Activated naive CD8-positive, alpha-beta T cell treated with anti-CD3 and anti-CD28 coated beads, Interleukin-2, amount 10 ng/mL, durations not matched to agents 7 days and 5 days (primary cell): ENCODE results near the gene GHRL. TPM values are rescaled to one million over a fixed set of nuclear protein-coding genes. Genes with fewer than 3 reads are reported as not detected.

Experiments used
- ATAC-seq: fragments of 150-1000 bp; cut with Tn5 transposase; one replicate; pipeline ENCODE4 v1.10.0; 2021; ENCODE audit warnings: low read depth, moderate library complexity
- POLR2A ChIA-PET: fragments of 350-600 bp; sonication (Branson Sonifier 250); formaldehyde crosslinking; loops from one replicate; lab custom pipeline; 2021; ENCODE audit warnings: antibody characterized with exemption; lab: Charles Lee
- DNase-seq: peaks from one replicate; pipeline ENCODE4 v3.0.0; 2021
- H3K27ac Mint-ChIP-seq: one replicate; pipeline ENCODE4 v1.8.0; 2022; ENCODE audit warnings: mild to moderate bottlenecking, mixed read lengths
- H3K27me3 Mint-ChIP-seq: one replicate; pipeline ENCODE4 v1.8.0; 2022; ENCODE audit warnings: mild to moderate bottlenecking, moderate library complexity, mixed read lengths
- H3K36me3 Mint-ChIP-seq: one replicate; pipeline ENCODE4 v1.8.0; 2021; ENCODE audit warnings: mild to moderate bottlenecking, mixed read lengths
- H3K4me1 Mint-ChIP-seq: one replicate; pipeline ENCODE4 v1.8.0; 2021; ENCODE audit warnings: mixed read lengths
- H3K4me3 Mint-ChIP-seq: one replicate; pipeline ENCODE4 v1.8.0; 2022; ENCODE audit warnings: mild to moderate bottlenecking, moderate library complexity, mixed read lengths
- H3K9me3 Mint-ChIP-seq: one replicate; pipeline ENCODE4 v1.8.0; 2021; ENCODE audit warnings: mixed read lengths
- total RNA-seq, 2 experiments: library from RNA; stranded (reverse); gene quantifications; one replicate each; pipeline ENCODE4 v1.2.3, GENCODE V29; 2021

GHRL gene
- total RNA-seq, 2 experiments from 2014 or later = 0.53 to 0.94 TPM

GRCh38 chr3:10317961-10318350, 25.2 kb upstream of the GHRL start:
- POLR2A ChIA-PET = no interaction called here
- H3K9me3 Mint-ChIP-seq = no peaks in the 10 kb centered on the region
- no peak overlapping the region for H3K4me3 Mint-ChIP-seq
- no peak overlapping the region for H3K27ac Mint-ChIP-seq
- DNase-seq (no peak), ATAC-seq (no peak)
- no peaks in the 10 kb centered on the region for H3K27me3 Mint-ChIP-seq
- H3K4me1 Mint-ChIP-seq = peaks cover 17% of the 10 kb centered on the region
- peaks cover 4% of the 10 kb centered on the region for H3K36me3 Mint-ChIP-seq

DNA sequence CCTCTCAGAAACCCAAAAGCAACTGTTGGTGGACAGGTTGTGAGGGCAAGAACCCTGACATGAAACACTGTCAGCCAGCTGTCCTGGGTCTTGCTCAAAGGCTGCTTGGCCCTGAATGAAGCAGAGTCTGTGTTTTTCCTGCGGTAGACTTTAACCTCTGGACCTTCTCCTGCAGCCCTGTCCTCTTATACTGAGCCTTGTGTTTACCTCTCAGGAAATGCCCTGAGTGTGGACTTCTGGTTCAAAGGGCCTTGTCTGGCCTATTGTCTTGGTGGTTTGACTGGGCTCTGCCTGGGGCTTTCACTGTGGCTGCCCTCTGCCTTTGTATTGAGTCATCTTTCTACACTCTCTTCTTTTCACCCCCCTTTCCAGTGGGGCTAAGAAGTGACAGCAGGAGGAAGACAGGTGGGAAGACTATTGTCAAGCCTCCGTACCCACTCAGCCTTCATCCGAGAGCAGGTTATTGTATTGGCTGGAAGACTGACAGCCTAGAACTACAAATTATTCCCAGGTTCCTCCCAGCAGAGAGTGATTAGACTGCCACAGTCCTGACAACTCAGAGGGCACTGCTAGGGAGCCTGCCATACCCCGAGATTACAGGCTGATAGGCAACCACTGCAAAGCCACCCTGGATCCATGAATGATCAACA, 24.7 kb upstream of the GHRL start:
- Mint-ChIP-seq H3K9me3 (no peaks in the 10 kb centered on the region), H3K36me3 (peaks cover 4% of the 10 kb centered on the region), H3K4me3 (no peak overlapping the region), H3K4me1 (peaks cover 17% of the 10 kb centered on the region), H3K27ac (no peak overlapping the region), H3K27me3 (no peaks in the 10 kb centered on the region)
- no peak for ATAC-seq
- POLR2A ChIA-PET = no interaction called here
- DNase-seq = no peak

- no peak overlapping the region for H3K4me3 Mint-ChIP-seq
- H3K27me3 Mint-ChIP-seq = no peaks in the 10 kb centered on the region
- H3K4me1 Mint-ChIP-seq = peaks cover 12% of the 10 kb centered on the region
- no peaks in the 10 kb centered on the region for H3K9me3 Mint-ChIP-seq
- DNase-seq = no peak
- no peak for ATAC-seq
- POLR2A ChIA-PET = no interaction called here
- peaks cover 7% of the 10 kb centered on the region for H3K36me3 Mint-ChIP-seq
- no peak overlapping the region for H3K27ac Mint-ChIP-seq
Observed at GRCh38 chr3:10315771-10316344, 23.1 kb upstream of the GHRL start.

DNA sequence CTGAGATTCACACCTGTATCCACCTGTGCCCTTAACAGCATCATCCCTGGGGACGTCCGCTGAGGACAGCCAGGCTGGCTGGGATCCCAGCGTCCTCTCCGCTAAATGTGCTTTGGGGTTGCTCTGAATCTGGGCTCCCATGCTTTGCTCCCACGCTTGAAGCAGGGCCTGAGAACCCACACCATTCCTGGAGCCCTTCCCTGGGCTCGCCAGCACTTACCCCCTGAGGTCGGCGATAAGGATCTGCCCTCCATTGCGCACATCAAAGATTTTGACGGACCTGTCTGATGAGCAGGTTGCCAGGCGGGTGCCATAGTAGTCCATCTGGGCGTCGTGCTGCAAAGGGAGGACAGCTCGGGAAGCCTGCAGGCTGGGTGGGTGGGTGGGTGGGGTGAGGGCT, 22.4 kb upstream of the GHRL start:
- no peaks in the 10 kb centered on the region for H3K9me3 Mint-ChIP-seq
- H3K36me3 Mint-ChIP-seq = peaks cover 7% of the 10 kb centered on the region
- POLR2A ChIA-PET = no interaction called here
- ATAC-seq (no peak), DNase-seq (no peak)
- H3K27me3 Mint-ChIP-seq = no peaks in the 10 kb centered on the region
- peaks cover 10% of the 10 kb centered on the region for H3K4me1 Mint-ChIP-seq
- no peak overlapping the region for H3K27ac Mint-ChIP-seq
- no peak overlapping the region for H3K4me3 Mint-ChIP-seq

DNA sequence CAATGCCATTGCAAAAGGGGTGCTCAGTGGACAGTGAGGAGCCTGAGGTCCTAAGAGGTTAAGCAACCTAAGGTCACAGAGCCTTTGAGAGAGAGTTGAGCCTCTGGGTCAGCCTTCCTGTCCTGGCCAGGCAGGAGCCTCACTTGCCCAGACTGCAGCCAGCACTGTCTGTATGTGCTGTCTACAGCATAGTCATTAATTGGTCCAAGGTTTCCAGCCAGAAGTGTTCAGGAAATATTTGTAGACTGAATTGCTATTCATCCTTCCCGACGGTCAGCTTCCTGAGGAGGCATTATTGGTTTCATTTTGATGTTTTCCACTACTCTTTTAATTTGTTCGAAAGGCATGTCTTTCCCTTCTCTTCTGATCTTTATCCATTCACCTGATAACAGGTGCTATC, 20.1 kb upstream of the GHRL start:
- Mint-ChIP-seq H3K9me3 (no peaks in the 10 kb centered on the region), H3K27ac (no peak overlapping the region), H3K4me1 (no peaks in the 10 kb centered on the region), H3K36me3 (peaks cover 9% of the 10 kb centered on the region), H3K4me3 (no peak overlapping the region), H3K27me3 (no peaks in the 10 kb centered on the region)
- POLR2A ChIA-PET = interaction anchor here (1.3 kb wide), 1 partner anchor 8 kb away, joined by 4 read pairs; the partner anchor contains the start of gene SEC13
- ATAC-seq = no peak
- DNase-seq = no peak

GRCh38 chr3:10312391-10312790, 19.6 kb upstream of the GHRL start:
- H3K9me3 Mint-ChIP-seq = no peaks in the 10 kb centered on the region
- H3K36me3 Mint-ChIP-seq = peaks cover 11% of the 10 kb centered on the region
- ATAC-seq = no peak
- H3K27ac Mint-ChIP-seq = no peak overlapping the region
- no peak overlapping the region for H3K4me3 Mint-ChIP-seq
- no peak for DNase-seq
- no peaks in the 10 kb centered on the region for H3K4me1 Mint-ChIP-seq
- POLR2A ChIA-PET = interaction anchor here (1.3 kb wide), 1 partner anchor 8 kb away, joined by 4 read pairs; the partner anchor contains the start of gene SEC13
- H3K27me3 Mint-ChIP-seq = no peaks in the 10 kb centered on the region

DNA sequence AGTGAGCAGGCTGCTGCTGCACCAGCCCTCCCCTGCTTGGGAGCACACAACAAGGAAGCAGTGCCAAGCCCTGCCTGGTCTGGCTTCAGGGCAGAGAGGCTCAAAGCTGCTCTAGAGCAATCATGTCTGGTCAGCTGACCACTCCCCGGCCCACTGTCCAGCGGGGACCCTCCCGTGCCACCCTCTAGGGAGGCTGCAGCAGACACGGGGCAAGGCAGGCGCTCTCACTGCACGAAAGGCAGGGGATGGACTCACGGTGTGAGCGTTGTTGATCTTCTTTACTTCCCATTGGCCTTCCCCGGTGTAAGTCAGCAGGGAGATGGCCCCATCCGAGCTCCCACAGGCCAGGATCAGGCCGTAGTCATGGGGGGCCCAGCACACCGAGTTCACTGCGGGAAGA, 19.0 kb upstream of the GHRL start:
- Mint-ChIP-seq H3K4me3 (no peak overlapping the region), H3K36me3 (peaks cover 14% of the 10 kb centered on the region), H3K4me1 (no peaks in the 10 kb centered on the region), H3K9me3 (no peaks in the 10 kb centered on the region), H3K27me3 (no peaks in the 10 kb centered on the region), H3K27ac (no peak overlapping the region)
- POLR2A ChIA-PET = interaction anchor here (1.3 kb wide), 1 partner anchor 9 kb away, joined by 4 read pairs; the partner anchor contains the start of gene SEC13
- no peak for ATAC-seq
- no peak for DNase-seq

DNA sequence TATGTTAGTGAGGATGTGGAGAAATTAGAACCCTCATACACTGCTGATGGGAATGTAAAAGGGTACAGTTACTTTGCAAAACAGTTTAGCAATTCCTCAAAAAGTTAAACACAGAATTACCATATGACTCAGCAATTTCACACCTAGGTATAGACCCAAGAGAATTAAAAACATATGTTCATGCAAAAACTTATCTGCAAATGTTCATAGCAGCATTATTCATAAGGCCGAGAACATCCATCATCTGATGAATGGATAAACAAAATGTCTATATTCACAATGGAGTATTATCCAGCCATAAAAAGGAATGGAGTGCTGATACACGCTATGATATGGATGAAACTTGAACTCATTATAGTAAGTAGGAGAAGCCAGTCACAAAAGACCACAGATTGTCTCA, 17.8 kb upstream of the GHRL start:
- Mint-ChIP-seq H3K36me3 (peaks cover 14% of the 10 kb centered on the region), H3K4me3 (no peak overlapping the region), H3K27me3 (no peaks in the 10 kb centered on the region), H3K9me3 (no peaks in the 10 kb centered on the region), H3K4me1 (no peaks in the 10 kb centered on the region), H3K27ac (no peak overlapping the region)
- no peak for DNase-seq
- no peak for ATAC-seq
- POLR2A ChIA-PET = no interaction called here

DNA sequence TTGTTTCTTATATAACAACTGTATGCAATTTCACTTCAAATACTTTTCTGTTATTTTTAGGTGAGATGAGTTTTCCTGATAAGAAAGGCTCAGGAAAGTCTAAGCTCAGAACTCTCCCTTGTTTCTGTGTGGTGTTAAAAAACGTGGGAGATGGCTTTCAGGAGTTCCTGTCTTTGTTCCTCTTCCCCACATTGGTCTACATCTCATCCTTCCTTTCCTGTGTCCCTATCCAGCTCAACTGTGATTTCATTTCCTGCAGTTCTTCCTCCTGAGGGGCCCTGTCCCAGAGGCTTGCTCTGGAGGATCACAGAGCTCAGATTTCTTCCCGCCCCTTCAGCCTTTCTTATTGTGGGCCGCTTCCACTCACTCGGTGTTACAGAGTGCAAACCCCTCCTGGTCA, 17.0 kb upstream of the GHRL start:
- no peak overlapping the region for H3K4me3 Mint-ChIP-seq
- H3K4me1 Mint-ChIP-seq = no peaks in the 10 kb centered on the region
- no peaks in the 10 kb centered on the region for H3K9me3 Mint-ChIP-seq
- POLR2A ChIA-PET = no interaction called here
- H3K27me3 Mint-ChIP-seq = no peaks in the 10 kb centered on the region
- ATAC-seq = no peak
- H3K27ac Mint-ChIP-seq = no peak overlapping the region
- H3K36me3 Mint-ChIP-seq = peaks cover 14% of the 10 kb centered on the region
- DNase-seq = no peak

DNA sequence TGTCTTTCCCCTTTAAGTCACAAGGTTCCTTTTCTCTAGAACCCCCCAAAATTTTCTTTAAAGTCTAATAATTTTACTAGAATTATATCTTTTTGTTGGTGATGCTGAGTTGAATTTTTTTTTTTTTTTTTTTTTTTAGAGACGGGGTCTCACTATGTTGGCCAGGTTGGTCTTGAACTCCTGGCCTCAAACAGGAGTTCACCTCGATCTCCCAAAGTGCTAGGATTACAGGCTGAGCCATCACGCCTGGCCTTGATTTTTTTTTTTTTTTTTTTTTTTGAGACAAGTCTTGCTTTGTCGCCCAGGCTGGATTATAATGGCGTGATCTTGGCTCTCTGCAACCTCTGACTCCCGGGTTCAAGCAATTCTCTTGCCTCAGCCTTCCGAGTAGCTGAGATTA, 15.9 kb upstream of the GHRL start:
- ATAC-seq (no peak), DNase-seq (no peak)
- POLR2A ChIA-PET = no interaction called here
- H3K9me3 Mint-ChIP-seq = no peaks in the 10 kb centered on the region
- H3K36me3 Mint-ChIP-seq = peaks cover 14% of the 10 kb centered on the region
- H3K4me3 Mint-ChIP-seq = no peak overlapping the region
- no peak overlapping the region for H3K27ac Mint-ChIP-seq
- no peaks in the 10 kb centered on the region for H3K4me1 Mint-ChIP-seq
- no peaks in the 10 kb centered on the region for H3K27me3 Mint-ChIP-seq

- no peak for ATAC-seq
- Mint-ChIP-seq H3K9me3 (no peaks in the 10 kb centered on the region), H3K4me3 (no peak overlapping the region), H3K27ac (no peak overlapping the region), H3K27me3 (no peaks in the 10 kb centered on the region), H3K36me3 (peaks cover 19% of the 10 kb centered on the region), H3K4me1 (no peaks in the 10 kb centered on the region)
- no peak for DNase-seq
- POLR2A ChIA-PET = no interaction called here
Observed at GRCh38 chr3:10306156-10306555, 13.4 kb upstream of the GHRL start.

DNA sequence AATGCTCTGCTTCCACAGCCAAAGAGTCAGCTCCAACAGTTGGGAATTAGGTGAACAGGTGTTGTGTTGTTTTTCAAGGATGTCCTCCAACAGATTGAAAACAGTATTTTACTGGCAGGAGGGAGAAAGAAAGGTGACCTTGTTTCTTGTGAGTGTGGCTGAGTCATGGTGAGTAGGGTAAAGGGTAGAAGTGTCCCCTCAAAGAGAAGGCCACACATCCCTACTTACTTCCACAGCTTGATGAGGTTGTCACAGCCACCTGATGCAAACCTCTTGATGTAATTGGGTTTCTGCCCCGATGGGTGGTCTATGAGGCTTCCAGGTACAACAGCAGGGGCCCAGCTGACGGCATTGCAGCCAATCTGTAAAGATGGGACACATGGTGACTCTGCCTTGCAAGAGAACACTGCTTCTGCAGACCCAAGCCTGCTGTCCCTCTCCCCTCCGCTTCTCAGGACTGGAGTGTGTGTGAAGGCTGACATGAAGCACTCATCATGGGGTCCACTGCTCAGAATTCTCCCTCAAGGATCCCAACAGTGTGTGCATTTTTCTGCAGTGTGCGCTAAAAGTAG, 12.7 kb upstream of the GHRL start:
- H3K36me3 Mint-ChIP-seq = peaks cover 18% of the 10 kb centered on the region
- ATAC-seq (no peak), DNase-seq (no peak)
- no peak overlapping the region for H3K4me3 Mint-ChIP-seq
- H3K27ac Mint-ChIP-seq = no peak overlapping the region
- POLR2A ChIA-PET = interaction anchor here (1.2 kb wide), 1 partner anchor 15 kb away, joined by 3 read pairs; the partner anchor contains the start of gene SEC13
- H3K27me3 Mint-ChIP-seq = no peaks in the 10 kb centered on the region
- no peaks in the 10 kb centered on the region for H3K9me3 Mint-ChIP-seq
- H3K4me1 Mint-ChIP-seq = no peaks in the 10 kb centered on the region

GRCh38 chr3:10304905-10305304, 12.2 kb upstream of the GHRL start:
- no peak for ATAC-seq
- H3K36me3 Mint-ChIP-seq = peaks cover 17% of the 10 kb centered on the region

DNA sequence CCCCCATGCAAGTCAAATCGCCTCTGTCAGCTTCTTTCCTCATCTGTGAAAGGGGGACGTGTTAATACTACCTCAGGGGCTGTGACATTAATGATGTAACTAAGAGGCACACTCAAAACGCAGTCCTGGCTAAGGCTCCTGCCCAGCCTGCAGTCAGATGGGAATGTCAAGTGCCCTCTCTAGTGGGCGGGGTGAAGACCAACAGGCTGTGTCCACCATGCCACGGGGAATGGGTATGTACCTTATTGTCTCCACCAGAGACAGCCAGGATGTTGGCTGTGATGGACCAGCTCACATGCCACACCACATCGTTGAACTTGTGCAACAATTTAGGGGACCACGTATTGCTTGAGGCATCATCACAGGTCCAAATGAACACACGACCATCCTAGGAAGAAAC, 11.0 kb upstream of the GHRL start:
- no peaks in the 10 kb centered on the region for H3K27me3 Mint-ChIP-seq
- no peak for ATAC-seq
- no peak overlapping the region for H3K4me3 Mint-ChIP-seq
- no peak for DNase-seq
- H3K4me1 Mint-ChIP-seq = peaks cover 8% of the 10 kb centered on the region
- no peaks in the 10 kb centered on the region for H3K9me3 Mint-ChIP-seq
- H3K36me3 Mint-ChIP-seq = peaks cover 12% of the 10 kb centered on the region
- no peak overlapping the region for H3K27ac Mint-ChIP-seq
- POLR2A ChIA-PET = interaction anchor here (1.2 kb wide), 1 partner anchor 17 kb away, joined by 3 read pairs; the partner anchor contains the start of gene SEC13

More at GRCh38 chr3:10304905-10305304, 12.2 kb upstream of the GHRL start:
- POLR2A ChIA-PET = interaction anchor here (1.2 kb wide), 1 partner anchor 16 kb away, joined by 3 read pairs; the partner anchor contains the start of gene SEC13
- no peaks in the 10 kb centered on the region for H3K4me1 Mint-ChIP-seq
- H3K27me3 Mint-ChIP-seq = no peaks in the 10 kb centered on the region
- no peak for DNase-seq
- no peak overlapping the region for H3K27ac Mint-ChIP-seq
- H3K4me3 Mint-ChIP-seq = no peak overlapping the region
- H3K9me3 Mint-ChIP-seq = no peaks in the 10 kb centered on the region
